GM12891 (cell line): ENCODE results near the gene ARMC2.

Experiments
- POLR2A ChIP-seq: IDR thresholded peaks from 2 replicates; pipeline ENCODE4 v1.6.1; 2011; ENCODE audit warnings: low read depth, low read length, control low read depth
- POLR2AphosphoS5 ChIP-seq: IDR thresholded peaks from 2 replicates; pipeline ENCODE4 v1.6.1; 2011; ENCODE audit warnings: low read depth, low read length, control low read depth

GRCh38 chr6:109023356-109023925 lies 175.2 kb downstream of the ARMC2 start:
- TF ChIP-seq POLR2AphosphoS5 (no peak), POLR2A (no peak)
